Activated CD4-positive, alpha-beta T cell treated with anti-CD3 and anti-CD28 coated beads for 4 hours (primary cell): ENCODE measurements around the gene KCNN3.

Source experiments
- DNase-seq, 2 donors: peaks; one replicate each; pipeline ENCODE4 v3.0.0-alpha.2; 2020

Gene KCNN3

DNA sequence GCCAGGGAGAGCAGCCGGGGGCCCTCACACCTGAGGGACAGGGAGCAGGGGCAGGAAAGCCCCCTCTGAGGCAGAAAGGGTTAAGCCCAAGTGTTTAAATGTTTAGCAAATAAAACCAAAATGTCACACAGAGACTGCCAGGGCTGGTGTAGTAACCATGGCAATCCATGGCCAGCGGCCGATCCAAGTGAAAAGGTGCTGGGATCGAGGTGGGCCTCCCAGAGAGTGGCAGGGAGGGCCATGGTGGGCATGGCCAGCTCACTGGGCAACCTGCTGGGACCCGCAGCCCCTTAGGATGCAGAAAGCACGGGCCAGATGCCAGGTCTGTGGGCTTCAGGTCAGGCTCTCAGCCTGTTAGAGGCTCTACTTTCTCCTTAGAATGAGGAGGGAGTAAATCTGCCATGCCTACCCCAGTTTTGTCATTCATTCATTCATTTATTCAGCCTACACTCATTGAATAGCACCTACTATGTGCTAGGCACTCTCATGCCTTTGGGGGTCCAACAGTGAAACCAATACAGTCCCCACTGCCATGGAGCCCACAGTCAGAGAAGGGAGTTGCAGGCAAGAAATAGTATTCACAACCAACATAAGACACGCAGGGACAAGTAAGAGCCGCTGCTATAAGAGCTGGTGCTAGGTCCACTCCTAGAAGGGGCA, 56.1 kb downstream of the KCNN3 start:
- no peak for DNase-seq

DNA sequence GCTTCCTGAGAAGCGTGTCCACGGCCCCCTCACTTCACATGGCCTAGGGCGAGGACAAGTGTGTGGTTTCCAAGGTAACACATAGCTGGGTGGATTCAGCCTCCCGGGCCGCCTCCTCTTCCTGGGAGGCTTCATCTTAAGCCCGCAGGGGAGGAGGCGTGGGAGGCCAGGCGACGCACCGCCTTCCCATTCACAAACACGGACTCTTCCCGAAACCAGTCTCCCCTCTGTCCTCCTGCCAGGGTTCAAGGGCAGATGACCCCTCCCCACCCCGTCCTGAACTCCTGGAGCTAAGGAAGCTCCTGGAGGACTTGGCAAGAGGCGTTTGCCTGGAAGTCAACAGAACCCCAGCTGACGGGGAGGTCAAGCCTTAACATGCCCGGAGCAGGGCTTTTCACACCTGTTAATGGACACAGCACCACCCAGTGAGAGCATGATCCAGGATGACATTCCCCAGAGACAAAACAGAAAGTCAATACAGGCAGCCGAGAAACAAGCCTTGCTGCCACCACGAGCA, 56.7 kb downstream of the KCNN3 start:
- DNase-seq, result no peak

- no peak for DNase-seq
Observed at GRCh38 chr1:154812877-154813276, 57.2 kb downstream of the KCNN3 start.

- DNase-seq, result no peak
Observed at GRCh38 chr1:154810571-154810970, 59.5 kb downstream of the KCNN3 start.

- DNase-seq, result no peak
Observed at GRCh38 chr1:154809436-154810413, 60.4 kb downstream of the KCNN3 start.

DNA sequence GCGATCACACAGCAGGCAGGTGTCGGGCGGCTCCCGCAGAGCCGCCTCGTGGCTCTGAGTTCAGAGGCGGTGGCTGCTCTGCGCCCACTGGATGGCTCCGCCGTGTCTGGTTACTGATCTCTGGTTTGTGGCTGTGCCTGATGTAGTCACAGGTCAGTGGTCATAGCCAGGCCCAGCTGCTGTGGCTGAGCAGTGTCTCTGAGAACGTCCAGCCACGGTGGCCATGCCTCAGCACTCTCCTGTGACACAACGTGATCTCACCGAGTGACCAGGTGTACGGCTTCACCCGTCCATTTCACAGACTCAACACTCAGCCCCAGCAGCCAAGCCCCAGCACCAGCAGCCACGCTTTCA, 61.2 kb downstream of the KCNN3 start:
- DNase-seq, result no peak

GRCh38 chr1:154808261-154808908, 61.7 kb downstream of the KCNN3 start:
- DNase-seq, result no peak

GRCh38 chr1:154807048-154807591, 63.0 kb downstream of the KCNN3 start:
- no peak for DNase-seq

DNA sequence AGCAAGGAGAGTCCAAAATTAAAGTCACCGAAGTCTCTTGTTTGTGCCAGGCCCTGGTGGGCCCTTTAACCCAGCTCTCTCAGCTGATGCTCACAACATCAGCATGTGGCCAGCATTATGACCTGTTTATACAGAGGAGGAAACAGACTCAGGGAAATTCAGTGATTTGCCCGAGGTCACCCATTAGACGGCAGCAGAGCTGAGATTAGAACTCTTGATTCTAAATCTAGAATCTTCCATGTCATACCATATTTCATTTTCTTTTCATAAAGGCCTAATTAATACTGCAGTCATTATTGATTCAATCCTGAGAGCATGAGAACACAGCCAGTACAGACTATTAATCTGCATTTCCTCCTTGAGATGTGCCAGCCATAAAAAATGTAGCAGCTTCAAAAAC, 63.7 kb downstream of the KCNN3 start:
- DNase-seq, result no peak

- no peak for DNase-seq
Observed at GRCh38 chr1:154802982-154803920, 66.8 kb downstream of the KCNN3 start.

DNA sequence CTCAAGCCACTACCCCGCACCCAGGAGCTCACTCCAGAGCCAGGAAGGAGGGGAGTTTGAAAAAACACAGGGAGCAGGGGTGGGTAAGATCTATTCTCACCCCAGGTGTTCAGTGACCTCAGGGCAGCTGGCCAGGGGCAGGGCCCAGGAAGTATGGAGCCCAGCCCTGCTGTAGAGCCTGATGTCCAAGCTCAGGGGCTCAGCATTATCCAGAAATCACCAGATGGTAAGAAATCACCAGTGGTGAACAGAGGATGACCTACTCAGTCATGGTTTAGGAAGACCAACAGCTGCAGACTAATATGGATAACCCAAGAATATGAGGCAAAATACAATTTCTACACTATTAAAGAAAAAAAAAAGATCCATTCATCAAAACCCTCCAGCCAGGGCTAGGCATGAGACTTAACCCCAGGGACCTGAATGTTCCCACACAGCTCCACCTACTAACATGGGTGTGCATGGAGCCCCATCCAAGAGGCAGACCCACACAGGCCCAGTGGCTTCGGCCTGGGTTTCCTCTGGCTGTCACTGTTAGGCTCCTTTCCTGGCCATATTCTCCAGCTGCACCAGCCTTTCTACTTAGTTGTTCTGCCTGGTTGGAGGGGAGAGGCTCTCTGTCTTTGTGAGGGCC, 67.6 kb downstream of the KCNN3 start:
- DNase-seq, result no peak

GRCh38 chr1:154801234-154802011, 68.7 kb downstream of the KCNN3 start:
- DNase-seq, result no peak

DNA sequence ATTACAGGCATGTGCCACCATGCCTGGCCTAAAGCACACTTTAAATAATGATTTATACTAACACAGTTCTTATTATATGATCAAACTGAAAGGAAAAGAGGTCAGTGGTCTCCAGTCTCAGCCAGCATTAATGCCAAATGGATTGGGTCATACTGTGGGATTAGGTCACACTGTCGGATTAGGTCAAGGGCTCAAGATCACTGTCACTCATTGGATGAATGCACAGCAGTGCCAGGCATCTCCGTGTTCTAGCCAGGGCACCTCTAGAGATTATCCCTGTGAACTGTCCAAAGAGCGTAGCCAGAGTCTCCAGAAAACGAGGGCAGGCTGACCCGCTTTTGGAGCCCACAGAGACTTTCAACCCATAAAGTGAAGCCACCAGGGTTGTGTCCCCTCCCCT, 70.9 kb downstream of the KCNN3 start:
- DNase-seq, result no peak

- no peak for DNase-seq
Observed at GRCh38 chr1:154798645-154799044, 71.4 kb downstream of the KCNN3 start.

- DNase-seq, result no peak
Observed at GRCh38 chr1:154797175-154797574, 72.9 kb downstream of the KCNN3 start.

GRCh38 chr1:154796303-154796892, 73.7 kb downstream of the KCNN3 start:
- no peak for DNase-seq

GRCh38 chr1:154794608-154795007, 75.5 kb downstream of the KCNN3 start:
- no peak for DNase-seq

GRCh38 chr1:154793685-154794084, 76.4 kb downstream of the KCNN3 start:
- DNase-seq, result no peak

DNA sequence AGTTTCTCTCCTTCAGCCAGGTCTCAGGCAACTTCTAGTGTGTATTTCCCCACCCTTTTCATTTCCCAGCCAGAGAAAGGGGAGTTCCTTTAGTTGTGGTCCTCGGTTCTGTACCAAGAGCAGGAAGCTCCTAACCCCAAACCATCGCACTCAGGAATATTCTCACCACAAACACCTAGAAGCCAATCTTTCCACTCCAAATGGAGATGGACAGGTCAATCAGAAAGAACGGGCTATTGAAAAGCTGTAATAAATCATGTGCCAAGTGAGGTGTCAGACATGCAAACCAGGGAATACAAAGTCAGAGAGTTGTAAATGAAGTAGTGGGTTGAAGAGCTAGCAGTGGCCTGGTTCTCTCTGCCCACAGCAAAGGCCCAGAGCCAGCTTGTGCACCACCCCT, 77.2 kb downstream of the KCNN3 start:
- no peak for DNase-seq
